Activated T-cell treated with anti-CD3 and anti-CD28 coated beads, Interleukin-2, amount 50 U/mL, for 48 hours (primary cell): ENCODE results near the gene TRIM37.
"Not testable (repeated sequence)": the region's sequence is repeated elsewhere in the genome, so short reads cannot be mapped to it uniquely, and the experiment has no call there.

Experiments used
- DNase-seq, 2 experiments: peaks; one replicate each; pipeline ENCODE4 v3.0.0-alpha.2; 2020

TRIM37 gene, protein sequence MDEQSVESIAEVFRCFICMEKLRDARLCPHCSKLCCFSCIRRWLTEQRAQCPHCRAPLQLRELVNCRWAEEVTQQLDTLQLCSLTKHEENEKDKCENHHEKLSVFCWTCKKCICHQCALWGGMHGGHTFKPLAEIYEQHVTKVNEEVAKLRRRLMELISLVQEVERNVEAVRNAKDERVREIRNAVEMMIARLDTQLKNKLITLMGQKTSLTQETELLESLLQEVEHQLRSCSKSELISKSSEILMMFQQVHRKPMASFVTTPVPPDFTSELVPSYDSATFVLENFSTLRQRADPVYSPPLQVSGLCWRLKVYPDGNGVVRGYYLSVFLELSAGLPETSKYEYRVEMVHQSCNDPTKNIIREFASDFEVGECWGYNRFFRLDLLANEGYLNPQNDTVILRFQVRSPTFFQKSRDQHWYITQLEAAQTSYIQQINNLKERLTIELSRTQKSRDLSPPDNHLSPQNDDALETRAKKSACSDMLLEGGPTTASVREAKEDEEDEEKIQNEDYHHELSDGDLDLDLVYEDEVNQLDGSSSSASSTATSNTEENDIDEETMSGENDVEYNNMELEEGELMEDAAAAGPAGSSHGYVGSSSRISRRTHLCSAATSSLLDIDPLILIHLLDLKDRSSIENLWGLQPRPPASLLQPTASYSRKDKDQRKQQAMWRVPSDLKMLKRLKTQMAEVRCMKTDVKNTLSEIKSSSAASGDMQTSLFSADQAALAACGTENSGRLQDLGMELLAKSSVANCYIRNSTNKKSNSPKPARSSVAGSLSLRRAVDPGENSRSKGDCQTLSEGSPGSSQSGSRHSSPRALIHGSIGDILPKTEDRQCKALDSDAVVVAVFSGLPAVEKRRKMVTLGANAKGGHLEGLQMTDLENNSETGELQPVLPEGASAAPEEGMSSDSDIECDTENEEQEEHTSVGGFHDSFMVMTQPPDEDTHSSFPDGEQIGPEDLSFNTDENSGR

DNA sequence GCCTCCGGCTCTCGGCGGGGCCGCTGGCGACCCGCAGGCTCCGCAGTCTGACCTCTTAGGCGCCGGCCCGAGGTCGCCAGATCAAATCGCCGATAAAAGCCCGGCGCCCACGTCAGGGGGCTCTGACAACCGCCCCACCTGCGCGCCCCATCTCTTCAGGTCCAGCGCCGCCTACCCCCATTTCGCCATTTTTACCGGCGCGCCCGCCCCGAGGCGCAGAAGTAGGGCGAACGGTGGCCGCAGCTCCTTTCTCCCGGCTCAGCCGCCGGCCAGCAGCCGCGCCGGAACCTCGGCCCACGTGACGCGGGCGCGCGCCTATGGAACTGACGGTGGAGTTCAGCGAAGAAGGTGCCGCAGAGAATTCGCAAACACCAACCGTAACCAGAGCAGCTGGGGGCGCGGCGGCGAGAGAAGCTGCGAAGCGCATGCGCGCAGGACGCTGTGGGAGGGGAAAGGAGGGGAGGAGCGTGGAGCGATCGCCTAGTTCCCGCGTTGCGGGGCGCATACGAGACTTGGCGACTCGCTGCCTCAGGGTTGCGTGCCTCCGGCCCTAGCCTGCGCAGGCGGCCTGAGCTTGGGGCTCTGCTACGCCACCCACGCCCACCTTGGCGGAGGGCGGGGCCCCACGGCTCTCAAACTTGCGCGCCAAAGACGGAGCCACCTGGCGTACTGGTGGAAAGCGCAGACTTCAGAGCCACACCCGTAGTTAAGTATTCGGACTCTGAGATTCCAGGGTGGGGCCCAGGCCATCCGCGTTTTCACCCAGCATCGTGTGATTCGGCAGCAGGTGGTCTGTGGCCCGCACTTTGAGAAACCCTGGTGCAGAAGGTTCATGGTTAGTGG is at the start of gene TRIM37:
TRIM37 (minus strand) TSS at position 418 of the 843 bp plus-strand sequence. CDS start 419 bp downstream, outside the sequence.
- peak; percentile 99 for DNase-seq

GRCh38 chr17:59155439-59156177 is 48.9 kb upstream of the TRIM37 start, which contains the start of gene PRR11:
Gene PRR11, plus strand, starts transcription at chr17:59155746. Its CDS starts 14,007 bp downstream, at chr17:59169753.
- DNase-seq, result peak; percentile 88 to 90

DNA sequence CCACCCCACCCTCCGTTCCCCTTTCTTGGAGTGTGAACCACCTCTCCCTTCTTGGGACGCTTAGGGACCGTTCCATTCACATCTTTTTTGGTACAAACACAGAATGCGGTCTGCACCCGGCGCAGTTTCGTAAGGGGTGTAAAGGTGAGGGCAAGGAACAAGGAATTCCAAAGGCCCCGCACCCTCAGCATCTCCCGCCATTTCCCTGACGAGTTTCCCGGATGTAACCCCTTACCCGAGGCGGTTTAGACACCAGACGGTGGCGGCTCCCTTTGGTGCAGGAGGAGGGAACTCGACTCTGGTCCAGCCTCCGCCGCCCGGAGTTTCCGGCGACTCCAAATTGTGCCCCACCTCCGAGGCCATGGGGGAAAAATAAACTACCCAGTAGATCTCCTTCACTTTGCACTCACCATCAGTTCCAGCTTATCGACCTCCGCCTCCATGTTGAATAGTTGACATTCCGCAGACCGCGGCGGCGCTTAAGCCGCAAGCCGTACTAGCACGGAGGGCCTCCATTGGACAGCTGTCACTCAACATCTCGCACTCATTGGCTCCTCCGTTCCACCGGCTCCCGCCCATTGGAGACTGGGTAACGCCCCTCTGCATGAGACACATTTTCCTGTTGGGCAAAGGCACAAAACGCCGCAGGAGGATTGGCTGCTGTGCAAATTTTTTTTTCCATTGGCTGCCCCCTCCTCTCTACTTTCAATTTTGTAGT is 48.2 kb upstream of the TRIM37 start, which contains the start of gene SKA2:
SKA2 (minus strand) TSS at position 466 of the 718 bp plus-strand sequence; CDS start at position 443, 23 bp downstream.
- peak; percentile 98 for DNase-seq

GRCh38 chr17:59154292-59154720 is 47.6 kb upstream of the TRIM37 start:
- DNase-seq, result peak in 1 of 2 experiments; percentile 68

DNA sequence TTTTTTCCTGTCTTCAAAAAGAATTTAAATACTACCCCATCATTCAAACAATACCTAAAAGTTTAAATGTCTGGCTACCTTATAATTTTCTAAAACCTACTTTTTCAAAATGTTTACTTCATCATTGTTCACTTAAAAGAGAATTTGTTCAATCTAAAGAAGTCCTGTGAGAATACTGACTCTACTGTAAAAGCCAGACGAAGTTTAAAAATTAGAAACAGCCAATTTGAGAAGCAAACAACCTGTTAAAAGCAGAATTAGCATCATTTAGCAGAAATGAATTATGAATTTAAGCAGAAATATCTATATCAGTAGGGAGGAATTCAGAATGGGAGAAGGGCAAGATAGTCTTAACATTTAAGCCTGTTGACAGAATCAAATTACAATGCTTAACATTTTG is 46.2 kb upstream of the TRIM37 start:
- no peak for DNase-seq

- DNase-seq, result no peak
Measured at GRCh38 chr17:59151591-59151990, 44.9 kb upstream of the TRIM37 start.

GRCh38 chr17:59151006-59151405 is 44.3 kb upstream of the TRIM37 start:
- DNase-seq, result no peak

DNA sequence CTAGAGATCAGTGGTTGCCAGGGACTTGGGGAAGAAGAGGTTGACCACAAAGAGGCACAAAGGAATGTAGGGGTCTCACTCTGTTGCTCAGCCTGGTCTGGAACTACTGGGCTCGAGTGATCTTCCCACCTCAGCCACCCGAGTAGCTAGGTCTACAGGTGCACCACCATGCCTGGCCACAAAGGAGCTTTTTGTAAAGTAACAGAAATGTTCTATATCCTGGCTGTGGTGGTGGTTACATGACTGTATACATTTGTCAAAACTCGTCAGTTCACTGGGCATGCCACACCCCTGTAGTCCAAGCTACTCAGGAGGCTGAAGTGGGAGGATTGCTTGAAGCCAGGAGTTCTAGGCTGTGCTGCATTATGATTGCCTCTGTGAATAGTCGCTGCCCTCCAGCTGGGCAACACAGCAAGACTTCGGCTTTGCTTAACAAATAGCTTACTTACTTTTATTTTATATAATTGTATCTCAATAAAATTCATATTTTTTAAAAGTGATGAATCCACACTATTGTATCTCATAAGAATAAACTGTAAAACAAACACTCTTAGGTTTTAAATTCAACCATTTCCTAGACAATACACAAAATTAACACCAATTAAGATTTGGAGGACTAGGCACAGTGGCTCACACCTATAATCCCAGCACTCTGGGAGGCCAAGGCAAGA is 43.3 kb upstream of the TRIM37 start:
- no peak for DNase-seq

- DNase-seq, result no peak
Measured at GRCh38 chr17:59149051-59149450, 42.4 kb upstream of the TRIM37 start.

GRCh38 chr17:59145571-59146096 is 39.0 kb upstream of the TRIM37 start:
- DNase-seq, result no peak

DNA sequence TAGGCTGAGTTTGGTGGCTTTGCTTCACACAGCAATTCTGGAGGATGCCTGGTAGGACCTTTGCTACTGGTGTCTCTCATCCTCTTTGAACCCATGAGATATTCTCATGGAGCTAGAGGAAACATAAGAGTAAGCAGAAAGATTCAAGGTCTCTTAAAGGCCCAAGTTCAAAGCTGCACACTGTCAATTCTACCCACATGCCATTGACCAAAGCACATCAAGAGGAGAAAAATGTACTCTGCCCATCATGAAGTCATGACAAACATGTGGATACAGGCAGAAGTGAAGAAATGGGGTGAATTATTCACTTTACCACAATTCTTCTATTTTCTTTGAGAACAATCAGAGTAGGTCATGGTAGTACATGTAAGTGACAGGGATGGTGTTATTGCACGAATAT is 35.2 kb upstream of the TRIM37 start:
- no peak for DNase-seq

- DNase-seq, result no peak
Measured at GRCh38 chr17:59139939-59140338, 33.3 kb upstream of the TRIM37 start.

DNA sequence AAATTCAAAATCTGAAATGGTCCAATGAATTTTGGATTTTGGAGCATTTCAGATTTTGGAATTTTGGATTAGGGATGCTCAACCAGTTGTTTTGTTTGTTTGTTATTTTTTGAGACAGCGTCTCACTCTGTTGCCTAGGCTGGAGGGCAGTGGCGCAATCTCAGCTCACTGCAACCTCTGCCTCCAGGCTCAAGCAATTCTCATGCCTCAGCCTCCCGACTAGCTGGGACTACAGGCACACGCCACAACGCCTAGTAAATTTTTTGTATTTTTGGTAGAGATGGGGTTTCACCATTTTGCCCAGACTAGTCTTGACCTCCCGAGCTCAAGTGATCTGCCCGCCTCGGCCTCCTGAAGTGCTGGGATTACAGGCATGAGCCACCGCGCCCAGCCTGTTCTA is 31.7 kb upstream of the TRIM37 start:
- not testable (repeated sequence) for DNase-seq

DNA sequence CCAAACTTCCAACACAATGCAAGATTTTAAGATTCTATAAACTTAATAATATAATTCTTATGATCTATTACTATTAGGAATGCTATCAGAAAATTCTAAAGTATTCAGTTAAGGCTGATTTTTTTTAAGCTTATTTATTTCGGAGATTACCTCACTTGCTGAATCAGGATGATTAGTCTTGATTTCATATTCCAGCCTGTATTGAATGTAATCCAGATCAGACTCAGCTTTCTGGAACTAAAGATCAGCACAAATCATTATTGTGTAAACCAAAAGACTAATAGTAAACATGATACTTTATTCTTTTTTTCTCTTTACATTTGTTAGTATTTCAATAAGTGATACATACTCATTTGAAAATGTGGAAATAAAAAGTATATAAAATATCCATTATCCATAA is 24.5 kb upstream of the TRIM37 start:
- no peak for DNase-seq

DNA sequence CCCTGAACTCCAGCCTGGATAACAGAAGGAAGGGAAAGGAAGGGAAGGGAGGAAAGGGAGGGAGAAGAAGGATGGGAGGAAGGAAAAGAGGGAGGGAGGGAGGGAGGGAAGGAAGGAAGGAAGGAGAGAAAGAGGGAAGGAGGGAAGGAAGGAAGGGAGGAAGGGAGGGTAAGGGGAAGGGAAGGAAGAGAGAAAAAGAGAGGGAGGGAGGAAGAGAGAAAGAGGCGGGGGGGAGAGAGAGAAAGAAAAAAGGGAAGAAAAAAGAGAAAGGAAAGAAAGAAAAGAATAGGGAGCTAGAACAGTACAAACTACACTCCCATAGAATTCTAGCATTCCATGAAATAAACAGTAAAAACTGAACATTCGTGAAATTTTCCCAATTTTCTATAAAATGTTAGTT is 23.1 kb upstream of the TRIM37 start:
- no peak for DNase-seq

DNA sequence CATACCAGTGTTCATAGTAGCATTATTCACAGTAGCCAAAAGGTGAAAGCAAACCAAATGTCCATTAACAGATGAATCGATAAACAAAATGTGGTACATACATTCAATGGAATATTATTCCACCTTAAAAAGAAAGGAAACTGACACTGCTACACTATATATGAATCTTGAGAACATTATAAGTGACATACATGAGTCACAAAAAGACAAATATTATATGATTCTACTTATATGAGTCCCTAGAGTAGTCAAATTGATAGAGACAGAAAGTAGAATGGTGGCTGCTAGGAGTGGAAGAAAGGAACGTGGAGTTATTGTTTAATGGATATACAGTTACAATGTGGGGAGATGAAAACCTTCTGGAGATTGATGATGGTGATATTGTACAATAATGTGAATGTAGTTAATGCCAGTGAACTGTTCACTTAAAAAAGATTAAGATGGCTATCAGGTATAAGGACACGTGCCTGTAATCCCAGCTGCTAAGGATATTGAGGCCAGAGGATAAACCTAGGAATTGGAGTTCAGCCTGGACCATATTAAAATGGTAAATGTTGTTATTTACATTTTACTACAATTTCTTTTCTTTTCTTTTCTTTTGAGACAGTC is 20.2 kb upstream of the TRIM37 start:
- no peak for DNase-seq

DNA sequence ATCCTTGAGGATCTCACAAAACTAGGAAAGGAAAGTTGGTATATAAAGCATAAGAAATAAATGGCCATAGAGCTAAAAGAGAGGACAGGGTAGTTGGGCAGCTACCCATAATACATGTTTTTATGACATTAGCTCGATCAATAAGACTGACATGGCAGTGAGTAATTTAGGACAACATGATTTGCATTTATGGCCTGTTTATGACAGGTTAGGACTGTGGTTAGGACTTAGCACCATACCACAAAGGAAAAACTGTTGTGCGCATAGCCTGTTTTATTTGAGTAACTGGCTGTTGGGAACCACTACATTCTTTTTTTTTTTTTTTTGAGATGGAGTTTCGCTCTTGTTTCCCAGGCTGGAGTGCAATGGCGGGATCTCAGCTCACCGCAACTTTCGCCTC is 18.0 kb upstream of the TRIM37 start:
- no peak for DNase-seq

- no peak for DNase-seq
Measured at GRCh38 chr17:59121901-59122480, 15.3 kb upstream of the TRIM37 start.

GRCh38 chr17:59115474-59115873 is 8.8 kb upstream of the TRIM37 start:
- DNase-seq, result no peak
